GM12874 (cell line): ENCODE data around the gene PRAMEF12.
"Not testable (repeated sequence)": the region's sequence is repeated elsewhere in the genome, so short reads cannot be mapped to it uniquely, and the experiment has no call there.

ENCODE experiments used
- CTCF ChIP-seq: IDR thresholded peaks from 2 replicates; pipeline ENCODE4 v1.5.1; 2011; ENCODE audit warnings: low read depth, mild to moderate bottlenecking, control low read depth, low read length, moderate library complexity; ENCODE audit not compliant: insufficient read depth

PRAMEF12 gene

GRCh38 chr1:12778907-12779306, 5.4 kb downstream of the PRAMEF12 start:
- TF ChIP-seq CTCF: no peak

DNA sequence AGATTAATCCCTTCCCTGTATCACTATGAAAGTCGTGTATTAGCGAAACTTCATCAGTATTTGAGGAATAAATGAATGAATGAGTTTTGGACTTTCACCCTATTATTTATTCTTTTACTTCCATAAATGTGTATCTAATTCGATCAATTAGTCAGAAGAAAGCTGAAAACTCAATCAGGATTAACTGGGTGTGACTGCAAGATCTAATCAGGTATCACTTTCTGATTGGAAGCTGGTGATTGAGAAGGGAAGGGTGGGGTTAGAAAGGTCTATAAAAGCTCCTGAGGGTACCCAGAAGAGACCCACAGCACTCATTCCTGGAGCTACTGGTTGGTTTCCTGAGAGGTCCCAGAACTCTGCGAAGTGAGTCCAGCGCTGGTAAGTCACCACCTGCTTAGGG, 17.6 kb downstream of the PRAMEF12 start, which contains the start of gene PRAMEF1:
Gene PRAMEF1 (plus strand): TSS at position 301 of the 400 bp plus-strand sequence. CDS start 1,831 bp downstream, outside the sequence.
- TF ChIP-seq CTCF: not testable (repeated sequence)

- TF ChIP-seq CTCF: no peak
Observed at GRCh38 chr1:12798911-12799310, 25.4 kb downstream of the PRAMEF12 start.

DNA sequence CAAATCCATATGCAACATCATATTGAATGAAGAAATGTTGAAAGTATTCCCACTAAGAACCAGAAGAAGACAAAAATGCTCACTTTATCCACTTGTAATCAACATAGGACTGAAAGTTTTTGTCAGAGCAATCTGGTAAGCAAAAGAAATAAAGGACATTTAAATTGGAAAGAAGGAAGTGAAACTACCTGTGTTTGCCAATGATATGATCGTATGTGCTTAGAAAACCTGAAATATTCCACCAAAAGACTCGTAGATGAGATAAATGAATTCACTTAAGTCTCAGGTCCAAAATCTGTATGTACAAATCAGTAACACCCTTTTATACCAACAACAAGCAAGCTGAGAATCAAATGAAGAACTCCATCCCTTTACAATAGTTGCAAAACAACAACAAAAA, 26.2 kb downstream of the PRAMEF12 start:
- TF ChIP-seq CTCF: no peak

DNA sequence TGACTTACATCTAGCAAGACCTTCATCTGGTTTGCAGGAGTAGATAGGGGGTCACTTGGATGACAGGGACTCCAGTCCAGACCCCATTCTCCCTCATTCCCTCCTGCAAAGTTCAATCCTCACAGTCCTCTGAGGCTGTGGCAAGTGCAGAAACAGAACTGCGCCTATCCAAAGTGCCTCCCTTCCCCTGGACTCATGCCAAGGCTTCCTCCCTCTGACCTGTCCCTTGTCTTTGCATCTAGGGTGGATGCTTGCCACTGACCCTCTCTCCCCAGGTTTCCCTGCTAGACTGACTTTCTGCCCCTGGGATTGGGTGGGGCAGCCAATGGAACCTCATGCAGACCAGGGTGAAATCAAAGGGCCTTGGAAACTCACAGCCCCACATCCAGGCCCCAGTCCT, 36.4 kb downstream of the PRAMEF12 start:
- TF ChIP-seq CTCF: no peak

GRCh38 chr1:12810691-12811408, 37.3 kb downstream of the PRAMEF12 start:
- no peak for TF ChIP-seq CTCF

DNA sequence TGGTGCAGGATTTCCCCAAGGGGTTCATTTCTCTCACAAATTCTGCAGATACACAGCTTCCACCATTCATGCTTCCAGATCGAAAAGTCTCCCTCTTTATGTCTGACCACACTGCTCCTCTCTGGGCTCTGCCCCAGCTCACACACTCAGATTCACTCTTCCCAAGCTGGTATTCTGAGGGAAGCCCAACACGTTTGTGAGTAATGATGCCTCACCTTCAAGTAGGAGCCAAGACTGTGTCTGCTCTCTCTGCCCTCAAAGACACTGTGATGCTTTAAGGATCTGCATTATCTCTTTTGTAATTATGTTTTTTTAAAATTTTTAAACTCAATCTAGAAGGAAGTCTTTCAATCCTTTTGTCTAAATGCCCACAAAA, 37.9 kb downstream of the PRAMEF12 start:
- no peak for TF ChIP-seq CTCF
